NCI-H2107 (cell line): ENCODE results near the gene GBF1.

ENCODE experiments used
- DNase-seq: peaks from one replicate; lab custom pipeline; 2025; lab: John Stamatoyannopoulos, UW

GBF1 gene

GRCh38 chr10:102408131-102408727, 162.9 kb downstream of the GBF1 start:
- no peak for DNase-seq

GRCh38 chr10:102408728-102409603, 163.6 kb downstream of the GBF1 start:
- no peak for DNase-seq

- DNase-seq: no peak
Measured at GRCh38 chr10:102409604-102410428, 164.5 kb downstream of the GBF1 start.

- no peak for DNase-seq
Measured at GRCh38 chr10:102410429-102411073, 165.2 kb downstream of the GBF1 start.

- DNase-seq: no peak
Measured at GRCh38 chr10:102411341-102412255, 166.3 kb downstream of the GBF1 start.

GRCh38 chr10:102412293-102412692, 167.0 kb downstream of the GBF1 start:
- DNase-seq: no peak

- peak; percentile 10 for DNase-seq
Measured at GRCh38 chr10:102413053-102413705, 167.8 kb downstream of the GBF1 start.

- no peak for DNase-seq
Measured at GRCh38 chr10:102413806-102414561, 168.7 kb downstream of the GBF1 start.

- DNase-seq: no peak
Measured at GRCh38 chr10:102414749-102415148, 169.4 kb downstream of the GBF1 start.

GRCh38 chr10:102416283-102416682, 171.0 kb downstream of the GBF1 start:
- DNase-seq: no peak

- no peak for DNase-seq
Measured at GRCh38 chr10:102416695-102417094, 171.4 kb downstream of the GBF1 start.

- DNase-seq: peak; percentile 38
Measured at GRCh38 chr10:102418622-102419268, 173.4 kb downstream of the GBF1 start, which contains the start of gene PSD. PSD (minus strand) TSS chr10:102418785; CDS start chr10:102417038, 1,747 bp downstream.

- DNase-seq: peak; percentile 48
Measured at GRCh38 chr10:102419269-102420180, 174.2 kb downstream of the GBF1 start.

GRCh38 chr10:102420181-102420713, 174.9 kb downstream of the GBF1 start:
- no peak for DNase-seq

GRCh38 chr10:102420714-102421506, 175.6 kb downstream of the GBF1 start, which contains the start of gene FBXL15:
FBXL15 (plus strand) TSS chr10:102420836; CDS start chr10:102421130, 294 bp downstream.
- peak; percentile 90 for DNase-seq

- no peak for DNase-seq
Measured at GRCh38 chr10:102421507-102421756, 176.1 kb downstream of the GBF1 start.
